Heart right ventricle (tissue), 16 donors: Measurements from ENCODE around the gene ERGIC1. TPM values are rescaled to one million over a fixed set of nuclear protein-coding genes. Genes with fewer than 3 reads are reported as not detected.
A peak's percentile ranks its signal among the peaks of the same experiment; 100 is the strongest.

Experiments used
- ATAC-seq, 8 donors: fragments of 200-7000 bp; cut with Tn5 transposase; one replicate each; pipeline ENCODE4 v1.9.1; 2020; ENCODE audit warnings: mild to moderate bottlenecking in 8 of 8, moderate library complexity in 8 of 8, moderate number of reproducible peaks in 1 of 8
- DNase-seq, 2 donors: peaks; one replicate each; pipeline ENCODE4 v3.0.0-alpha.2; 2020
- H3K27ac ChIP-seq, 10 donors: fragments of 200-600 bp; sonication (generic) in 2 of 10; one replicate each; pipeline versions ENCODE4 v1.5.0 to v1.8.0; 2020 to 2022; ENCODE audit warnings: mild to moderate bottlenecking in 3 of 10
- H3K27me3 ChIP-seq, 7 donors: fragments of 200-600 bp; one replicate each; pipeline ENCODE4 v1.8.0; 2021 to 2022; ENCODE audit warnings: mild to moderate bottlenecking in 2 of 7
- H3K36me3 ChIP-seq, 9 donors: fragments of 200-600 bp; sonication (generic) in 1 of 9; one replicate each; pipeline versions ENCODE4 v1.5.0 to v1.8.0; 2020 to 2022; ENCODE audit warnings: mild to moderate bottlenecking in 2 of 9
- H3K4me1 ChIP-seq, 9 donors: fragments of 200-600 bp; sonication (generic) in 1 of 9; one replicate each; pipeline versions ENCODE4 v1.5.0 to v1.8.0; 2020 to 2022; ENCODE audit warnings: mild to moderate bottlenecking in 4 of 9
- H3K4me3 ChIP-seq, 10 donors: fragments of 200-600 bp; sonication (generic) in 2 of 10; one replicate each; pipeline versions ENCODE4 v1.5.0 to v1.8.0; 2020 to 2022; ENCODE audit warnings: mild to moderate bottlenecking in 7 of 10, moderate library complexity in 2 of 10
- H3K9me3 ChIP-seq, 11 donors: fragments of 200-600 bp in 10 of 11; sonication (generic) in 2 of 11; one replicate each; pipeline versions ENCODE4 v1.5.0 to v1.8.0; 2013 to 2022; ENCODE audit warnings: mild to moderate bottlenecking in 2 of 11, control low read depth in 1 of 11, moderate library complexity in 1 of 11
- WGBS, 2 donors: extraction: QIAGEN DNeasy Blood & Tissue Kit; methylation state at CpG; one replicate each; pipeline ENCODE4 v1.1.7; 2013; ENCODE audit warnings: inconsistent platforms in 1 of 2; 5-methylcytosine and 5-hydroxymethylcytosine counted together
- intact Hi-C, 10 donors: fragments of 100-400 bp; cut with DNase I; formaldehyde crosslinking; loops; one replicate each; pipeline versions ENCODE4 v1.11.1 to v1.14.2; 2022
- polyA plus RNA-seq, 2 donors: library from polyadenylated mRNA; stranded (reverse); fragments of 200-250 nt; gene quantifications; one replicate each; pipeline ENCODE4 v1.2.3, GENCODE V29; 2013
- total RNA-seq, 10 donors: library from RNA; stranded (reverse); fragmentation: NEBNext Ultra II Directional in 3 of 10; extraction: Animal tissue kit (Norgen Biotek cat#: 25700) in 3 of 10; gene quantifications; one replicate each; pipeline versions ENCODE4 v1.2.1 to v1.2.4, GENCODE V29; 2021 to 2023
- TF ChIP-seq, protein P1 (sequence below), 9 donors: fragments of 200-600 bp; sonication (generic) in 2 of 9; IDR thresholded peaks; one replicate each; pipeline versions ENCODE4 v1.5.0 to v1.8.0; 2021 to 2022; ENCODE audit warnings: antibody characterized with exemption in 9 of 9, mild to moderate bottlenecking in 5 of 9, moderate library complexity in 1 of 9
- donor health status: Arrhythmogenic right ventricular cardiomyopathy.
- donor health status: ischemic (EF 13 %, LVEDD 7.1; RV severe dilation, severe dysfunction).
- donor health status: healthy with polysubstance abuse.
- donor health status: DM: no; HTN: yes; CAD: no.
- donor health status: DM: no; HTN: no; CAD: no.
- donor health status: ischemic (EF 25% LVEDD 6.9; RV normal size, moderate dysfunction).
- donor health status: ischemic (EF 25% LVEDD 5.7; RV mildly dilated, moderate dysfunction).
- donor health status: healthy.
- donor health status: DM: yes; HTN: yes; CAD: no.
- donor health status: Ischemic cardiomyopathy.
- donor health status: ischemic (EF 35%, LVEDD 5.7; RV mildly dilated, moderate dysfunction).
- donor health status: nonischemic (EF 11% LVEDD 7.7; RV severe dilation, severe dysfunction).
- donor health status: DM: yes; HTN: yes; CAD: no.
- donor health status: PGD.
- donor health status: ischemic (EF 29% LVEDD 5.4; RV normal size, mild dysfunction).
- donor health status: nonischemic (EF 23%, LVEDD 6.1; RV moderate dilation, normal function).

ERGIC1 gene
- total and polyA plus RNA-seq, 12 donors = 48.0 to 91.9 (median 72.5) TPM

DNA sequence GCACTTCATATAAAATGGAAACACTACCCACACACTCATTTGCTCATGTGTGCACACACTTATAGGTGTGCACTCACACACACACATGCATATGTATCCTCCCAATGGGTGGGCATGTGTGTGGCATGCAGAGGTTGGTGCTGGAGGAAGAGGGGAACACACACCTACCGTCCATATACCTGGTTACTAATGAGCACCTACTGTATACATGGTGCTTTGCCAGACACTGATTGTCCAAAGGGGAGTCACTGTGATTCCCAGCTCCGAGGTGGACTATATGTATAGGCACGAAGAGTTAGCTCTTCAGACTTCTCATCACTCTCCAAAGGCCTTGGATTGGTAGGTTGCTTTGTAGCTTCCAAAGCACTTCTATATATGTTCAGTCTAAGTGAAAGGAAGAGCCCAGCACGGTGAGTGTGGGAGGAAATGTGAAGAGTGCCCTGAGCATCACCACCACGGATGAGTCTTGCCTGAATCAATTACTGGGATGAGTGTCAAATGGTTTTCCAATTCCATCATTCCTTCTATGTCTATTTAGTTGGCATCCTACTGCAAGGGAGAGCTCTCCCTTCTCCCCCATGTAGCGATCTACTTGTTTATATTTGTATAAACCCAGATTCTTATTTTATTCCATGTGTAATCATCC is 12.6 kb upstream of the ERGIC1 start:
- no peaks in the 10 kb centered on the region for H3K27me3 ChIP-seq
- DNase-seq (no peak), ATAC-seq (no peak)
- no peak overlapping the region for H3K4me3 ChIP-seq
- TF ChIP-seq, protein P1, sequence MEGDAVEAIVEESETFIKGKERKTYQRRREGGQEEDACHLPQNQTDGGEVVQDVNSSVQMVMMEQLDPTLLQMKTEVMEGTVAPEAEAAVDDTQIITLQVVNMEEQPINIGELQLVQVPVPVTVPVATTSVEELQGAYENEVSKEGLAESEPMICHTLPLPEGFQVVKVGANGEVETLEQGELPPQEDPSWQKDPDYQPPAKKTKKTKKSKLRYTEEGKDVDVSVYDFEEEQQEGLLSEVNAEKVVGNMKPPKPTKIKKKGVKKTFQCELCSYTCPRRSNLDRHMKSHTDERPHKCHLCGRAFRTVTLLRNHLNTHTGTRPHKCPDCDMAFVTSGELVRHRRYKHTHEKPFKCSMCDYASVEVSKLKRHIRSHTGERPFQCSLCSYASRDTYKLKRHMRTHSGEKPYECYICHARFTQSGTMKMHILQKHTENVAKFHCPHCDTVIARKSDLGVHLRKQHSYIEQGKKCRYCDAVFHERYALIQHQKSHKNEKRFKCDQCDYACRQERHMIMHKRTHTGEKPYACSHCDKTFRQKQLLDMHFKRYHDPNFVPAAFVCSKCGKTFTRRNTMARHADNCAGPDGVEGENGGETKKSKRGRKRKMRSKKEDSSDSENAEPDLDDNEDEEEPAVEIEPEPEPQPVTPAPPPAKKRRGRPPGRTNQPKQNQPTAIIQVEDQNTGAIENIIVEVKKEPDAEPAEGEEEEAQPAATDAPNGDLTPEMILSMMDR (IDR thresholded peaks at IDR 0.05) = no peak
- WGBS, 2 donors = 76 to 83% methylated on average over 6 of the region's 6 CpGs
- H3K36me3 ChIP-seq = no peaks in the 10 kb centered on the region
- H3K9me3 ChIP-seq = peaks cover 0 to 16% (median 3%) of the 10 kb centered on the region in 11 donors
- intact Hi-C loops = loop anchor here in 1 of 10 donors (10.0 kb wide), 1 partner anchor 47 kb away; the partner anchor contains the start of gene DUSP1
- no peak overlapping the region for H3K27ac ChIP-seq
- peaks cover 0 to 34% (median 7%) of the 10 kb centered on the region in 9 donors for H3K4me1 ChIP-seq

DNA sequence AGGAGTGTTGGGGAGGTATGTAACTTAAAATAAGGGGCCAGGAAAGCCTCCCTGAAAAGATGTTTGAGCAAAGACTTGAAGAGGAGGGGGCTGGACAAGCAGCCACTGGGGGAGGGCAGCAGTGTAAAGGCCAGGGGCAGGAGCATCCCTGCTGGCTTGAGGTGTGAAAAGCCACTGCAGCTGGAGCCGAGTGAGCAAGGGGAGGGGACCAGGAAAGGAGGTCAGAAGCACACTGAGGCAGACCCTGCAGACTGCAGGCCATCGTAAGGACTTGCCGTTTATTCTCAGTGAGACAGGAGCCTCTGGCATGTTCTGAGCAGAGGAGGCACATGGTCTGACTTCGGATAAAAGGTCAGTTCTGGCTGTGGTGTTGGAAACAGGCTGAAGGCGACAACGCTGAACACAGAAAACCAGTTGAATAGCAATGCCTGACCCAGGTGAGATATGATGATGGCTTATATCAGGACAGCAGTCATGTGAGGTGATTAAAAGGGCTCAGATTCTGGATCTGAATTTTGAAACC is 10.2 kb upstream of the ERGIC1 start:
- no peak for DNase-seq
- peaks cover 0 to 17% (median 3%) of the 10 kb centered on the region in 11 donors for H3K9me3 ChIP-seq
- ATAC-seq = no peak
- no peak overlapping the region for H3K27ac ChIP-seq
- 70 to 72% methylated on average over 6 of the region's 6 CpGs for WGBS, 2 donors
- TF ChIP-seq, protein P1 (IDR thresholded peaks at IDR 0.05) = no peak
- intact Hi-C loops = loop anchor here in 1 of 10 donors (10.0 kb wide), 1 partner anchor 49 kb away; the partner anchor contains the start of gene DUSP1
- peaks cover 0 to 18% (median 6%) of the 10 kb centered on the region in 9 donors for H3K4me1 ChIP-seq
- H3K36me3 ChIP-seq = no peaks in the 10 kb centered on the region
- H3K27me3 ChIP-seq = no peaks in the 10 kb centered on the region
- H3K4me3 ChIP-seq = no peak overlapping the region

DNA sequence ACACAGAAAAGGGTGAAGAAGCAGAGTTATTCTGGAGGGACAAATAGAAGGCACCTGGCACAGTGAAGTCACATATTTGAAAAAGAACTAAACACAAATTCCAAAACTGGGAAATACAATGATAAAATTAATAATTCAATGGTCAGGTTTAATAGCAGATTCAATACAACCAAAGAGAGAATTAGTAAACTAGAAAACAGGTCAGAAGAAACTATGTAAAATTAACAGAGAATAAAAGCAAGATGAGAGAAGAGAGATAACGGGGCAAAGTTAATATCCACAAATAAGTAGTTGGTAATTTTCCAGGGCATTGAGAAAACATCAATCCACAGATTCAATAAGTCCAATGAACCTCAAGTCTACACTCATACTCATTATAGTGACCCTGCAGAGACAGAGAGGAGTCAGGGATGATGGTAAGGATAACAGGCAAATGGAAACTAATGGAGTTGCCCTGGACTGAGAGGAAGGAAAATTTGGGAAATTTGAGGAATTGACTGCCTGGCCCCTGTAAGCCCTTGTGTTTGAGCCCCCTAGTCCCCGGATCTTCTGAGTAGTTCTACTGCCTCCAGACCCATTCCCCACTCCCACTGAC is 8.3 kb upstream of the ERGIC1 start:
- H3K4me1 ChIP-seq = peaks cover 0 to 8% (median 0%) of the 10 kb centered on the region in 9 donors
- no peak overlapping the region for H3K27ac ChIP-seq
- no peaks in the 10 kb centered on the region for H3K36me3 ChIP-seq
- no peak for ATAC-seq
- no peak overlapping the region for H3K4me3 ChIP-seq
- TF ChIP-seq, protein P1 (IDR thresholded peaks at IDR 0.05) = no peak
- no peak for DNase-seq
- H3K27me3 ChIP-seq = no peaks in the 10 kb centered on the region
- intact Hi-C loops = loop anchor here in 1 of 10 donors (10.0 kb wide), 1 partner anchor 51 kb away; the partner anchor contains the start of gene DUSP1
- peaks cover 0 to 17% (median 3%) of the 10 kb centered on the region in 11 donors for H3K9me3 ChIP-seq
- 50% methylated on average over 2 of the region's 2 CpGs for WGBS, 2 donors

DNA sequence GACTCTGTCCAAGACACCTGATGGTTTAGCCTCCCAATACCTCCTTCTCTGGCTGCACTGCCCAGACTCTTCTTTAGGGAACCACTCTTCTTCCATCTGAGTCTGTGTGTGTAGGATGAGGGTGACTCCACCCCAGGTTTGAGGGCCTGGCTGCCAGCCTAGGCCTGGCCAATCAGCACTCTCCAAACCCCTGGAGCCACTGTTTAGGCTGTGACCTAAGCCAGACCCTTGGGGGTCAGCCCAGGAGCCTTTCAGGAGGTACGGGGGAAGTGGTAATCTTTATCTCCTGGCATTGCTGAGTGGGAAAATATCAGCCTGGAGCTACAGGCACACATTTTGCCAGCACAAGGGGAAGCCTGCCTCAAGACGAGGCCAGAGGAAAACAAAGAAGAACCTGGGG is 6.2 kb upstream of the ERGIC1 start:
- no peak for DNase-seq
- Histone ChIP-seq H3K9me3 (peaks cover 0 to 17% (median 3%) of the 10 kb centered on the region in 11 donors), H3K4me1 (peaks cover 0 to 21% (median 0%) of the 10 kb centered on the region in 9 donors), H3K36me3 (no peaks in the 10 kb centered on the region), H3K4me3 (no peak overlapping the region), H3K27ac (peak overlapping the region in 1 of 10 donors; percentile 14), H3K27me3 (no peaks in the 10 kb centered on the region)
- peak in 1 of 8 donors; percentile 22 for ATAC-seq
- 56 to 65% methylated on average over 2 of the region's 2 CpGs for WGBS, 2 donors
- intact Hi-C loops = loop anchor here in 1 of 10 donors (10.0 kb wide), 1 partner anchor 53 kb away; the partner anchor contains the start of gene DUSP1
- TF ChIP-seq, protein P1 (IDR thresholded peaks at IDR 0.05) = no peak
